ENCODE data around the gene AKAP8L.

The AKAP8L gene

GRCh38 chr19:15379083-15379998, 39.4 kb downstream of the AKAP8L start, which contains the start of gene AKAP8:
TSS of gene AKAP8 (minus strand) at chr19:15379787. CDS start at chr19:15379731, 56 bp downstream.
- TF ChIP-seq EZH2 (IDR thresholded peaks at IDR 0.05), result no peak
- TF ChIP-seq POLR2AphosphoS5 (IDR thresholded peaks at IDR 0.05; ENCODE audit: borderline replicate concordance, low read depth, low read length), result peak; percentile 94
- H3K27ac ChIP-seq, result peak within 1 kb of the TSS; percentile 87

GRCh38 chr19:15378534-15379082, 40.2 kb downstream of the AKAP8L start:
- Histone ChIP-seq H3K27ac (peak overlapping the region; percentile 87), H3K9me3 (ENCODE audit: low read depth, low read length) (no peaks in the 10 kb centered on the region), H3K9ac (ENCODE audit: insufficient read length) (peak overlapping the region; percentile 90), H3K4me3 (peak overlapping the region; percentile 90), H3K36me3 (ENCODE audit: insufficient read depth, low read length) (peaks cover 12% of the 10 kb centered on the region; the same call in 1 of the 2 replicates)
- no peak for DNase-seq (ENCODE audit: low read depth, low spot score)
- TF ChIP-seq POLR2AphosphoS5 (IDR thresholded peaks at IDR 0.05; ENCODE audit: borderline replicate concordance, low read depth, low read length) (no peak), FOXP2 (optimal IDR thresholded peaks at IDR 0.05; ENCODE audit: control extremely low read depth, extremely low read length, insufficient read depth) (no peak), EZH2 (IDR thresholded peaks at IDR 0.05) (no peak)

More at GRCh38 chr19:15379083-15379998, 39.4 kb downstream of the AKAP8L start, which contains the start of gene AKAP8:
- Histone ChIP-seq H3K9me3 (ENCODE audit: low read depth, low read length) (no peaks in the 10 kb centered on the region), H3K36me3 (ENCODE audit: insufficient read depth, low read length) (peaks cover 8% of the 10 kb centered on the region; the same call in 1 of the 2 replicates), H3K9ac (ENCODE audit: insufficient read length) (peak within 1 kb of the TSS; percentile 90), H3K4me3 (peak within 1 kb of the TSS; percentile 90)
- DNase-seq (ENCODE audit: low read depth, low spot score), result peak; percentile 90

GRCh38 chr19:15374796-15375440, 43.9 kb downstream of the AKAP8L start:
- no peak overlapping the region for H3K9ac ChIP-seq (ENCODE audit: insufficient read length)
- no peak overlapping the region; the same call in 1 of the 2 replicates for H3K27ac ChIP-seq
- H3K9me3 ChIP-seq (ENCODE audit: low read depth, low read length), result no peaks in the 10 kb centered on the region
- no peak for DNase-seq (ENCODE audit: low read depth, low spot score)
- peaks cover 40% of the 10 kb centered on the region for H3K36me3 ChIP-seq (ENCODE audit: insufficient read depth, low read length)
- TF ChIP-seq EZH2 (IDR thresholded peaks at IDR 0.05) (no peak), FOXP2 (optimal IDR thresholded peaks at IDR 0.05; ENCODE audit: control extremely low read depth, extremely low read length, insufficient read depth) (no peak), POLR2AphosphoS5 (IDR thresholded peaks at IDR 0.05; ENCODE audit: borderline replicate concordance, low read depth, low read length) (no peak)
- H3K4me3 ChIP-seq, result no peak overlapping the region

- DNase-seq (ENCODE audit: low read depth, low spot score), result no peak
Measured at GRCh38 chr19:15374105-15374651, 44.6 kb downstream of the AKAP8L start.

GRCh38 chr19:15373644-15374043, 45.1 kb downstream of the AKAP8L start:
- Histone ChIP-seq H3K27ac (no peak overlapping the region), H3K9me3 (ENCODE audit: low read depth, low read length) (no peaks in the 10 kb centered on the region), H3K4me3 (no peak overlapping the region), H3K36me3 (ENCODE audit: insufficient read depth, low read length) (peaks cover 53% of the 10 kb centered on the region), H3K9ac (ENCODE audit: insufficient read length) (no peak overlapping the region)
- TF ChIP-seq POLR2AphosphoS5 (IDR thresholded peaks at IDR 0.05; ENCODE audit: borderline replicate concordance, low read depth, low read length) (no peak), FOXP2 (optimal IDR thresholded peaks at IDR 0.05; ENCODE audit: control extremely low read depth, extremely low read length, insufficient read depth) (no peak), EZH2 (IDR thresholded peaks at IDR 0.05) (no peak)
- no peak for DNase-seq (ENCODE audit: low read depth, low spot score)

More at GRCh38 chr19:15374105-15374651, 44.6 kb downstream of the AKAP8L start:
- no peak overlapping the region for H3K9ac ChIP-seq (ENCODE audit: insufficient read length)
- no peaks in the 10 kb centered on the region for H3K9me3 ChIP-seq (ENCODE audit: low read depth, low read length)
- no peak overlapping the region for H3K4me3 ChIP-seq
- TF ChIP-seq EZH2 (IDR thresholded peaks at IDR 0.05) (no peak), POLR2AphosphoS5 (IDR thresholded peaks at IDR 0.05; ENCODE audit: borderline replicate concordance, low read depth, low read length) (no peak), FOXP2 (optimal IDR thresholded peaks at IDR 0.05; ENCODE audit: control extremely low read depth, extremely low read length, insufficient read depth) (no peak)
- no peak overlapping the region for H3K27ac ChIP-seq
- H3K36me3 ChIP-seq (ENCODE audit: insufficient read depth, low read length), result peaks cover 48% of the 10 kb centered on the region

GRCh38 chr19:15372891-15373301, 45.9 kb downstream of the AKAP8L start:
- TF ChIP-seq EZH2 (IDR thresholded peaks at IDR 0.05) (no peak), FOXP2 (optimal IDR thresholded peaks at IDR 0.05; ENCODE audit: control extremely low read depth, extremely low read length, insufficient read depth) (no peak), POLR2AphosphoS5 (IDR thresholded peaks at IDR 0.05; ENCODE audit: borderline replicate concordance, low read depth, low read length) (no peak)
- Histone ChIP-seq H3K9me3 (ENCODE audit: low read depth, low read length) (no peaks in the 10 kb centered on the region), H3K36me3 (ENCODE audit: insufficient read depth, low read length) (peaks cover 60% of the 10 kb centered on the region), H3K27ac (no peak overlapping the region), H3K9ac (ENCODE audit: insufficient read length) (no peak overlapping the region), H3K4me3 (no peak overlapping the region)
- no peak for DNase-seq (ENCODE audit: low read depth, low spot score)

GRCh38 chr19:15372470-15372869, 46.3 kb downstream of the AKAP8L start:
- H3K9me3 ChIP-seq (ENCODE audit: low read depth, low read length), result no peaks in the 10 kb centered on the region
- no peak overlapping the region for H3K9ac ChIP-seq (ENCODE audit: insufficient read length)
- DNase-seq (ENCODE audit: low read depth, low spot score), result no peak
- no peak overlapping the region for H3K27ac ChIP-seq
- peaks cover 65% of the 10 kb centered on the region for H3K36me3 ChIP-seq (ENCODE audit: insufficient read depth, low read length)
- H3K4me3 ChIP-seq, result no peak overlapping the region
- TF ChIP-seq FOXP2 (optimal IDR thresholded peaks at IDR 0.05; ENCODE audit: control extremely low read depth, extremely low read length, insufficient read depth) (no peak), POLR2AphosphoS5 (IDR thresholded peaks at IDR 0.05; ENCODE audit: borderline replicate concordance, low read depth, low read length) (no peak), EZH2 (IDR thresholded peaks at IDR 0.05) (no peak)
